Astrocyte (in vitro differentiated cells and primary cell): Measurements from ENCODE around the gene GP5. TPM values are rescaled to one million over a fixed set of nuclear protein-coding genes. Genes with fewer than 3 reads are reported as not detected.

Source experiments
- total RNA-seq: library from RNA; stranded (reverse); gene quantifications from 2 replicates; pipeline ENCODE4 v1.2.1, GENCODE V29; 2021

GP5 gene
- total RNA-seq, 1 donor from 2014 or later: not detected

Other genes starting within 250 kb of the GP5 start
- not detected in 2 replicates for gene CPN2, start 47.9 kb downstream of the GP5 start, total RNA-seq
- gene LRRC15, start 29.5 kb downstream of the GP5 start, total RNA-seq: 1.3 and 1.4 TPM in 2 replicates
- 76.3 and 79.2 TPM in 2 replicates for gene ATP13A3, start 87.7 kb upstream of the GP5 start, total RNA-seq
- 9.8 and 10.5 TPM in 2 replicates for gene TMEM44, start 234.2 kb upstream of the GP5 start, total RNA-seq